Testis (tissue), 3 donors: Measurements from ENCODE around the gene SPOCD1. TPM values are rescaled to one million over a fixed set of nuclear protein-coding genes. Genes with fewer than 3 reads are reported as not detected.

Experiments
- DNase-seq: peaks from one replicate; pipeline ENCODE4 v3.0.0-alpha.2; 2019
- H3K27ac ChIP-seq, 2 donors: fragments of 200-600 bp; sonication (generic); one replicate each; pipeline ENCODE4 v1.5.1; 2019
- H3K27me3 ChIP-seq: fragments of 200-600 bp; sonication (generic); one replicate; pipeline ENCODE4 v1.5.1; 2019
- H3K36me3 ChIP-seq: fragments of 200-600 bp; sonication (generic); one replicate; pipeline ENCODE4 v1.5.1; 2017; ENCODE audit warnings: low read depth; ENCODE audit errors: missing control alignments
- H3K4me1 ChIP-seq: fragments of 200-600 bp; sonication (generic); one replicate; pipeline ENCODE4 v1.5.1; 2019
- H3K4me3 ChIP-seq, 2 donors: fragments of 200-600 bp; sonication (generic); one replicate each; pipeline ENCODE4 v1.5.1; 2017 to 2019
- H3K9me3 ChIP-seq: fragments of 200-600 bp; sonication (generic); one replicate; pipeline ENCODE4 v1.5.1; 2017
- POLR2A ChIP-seq: fragments of 450-650 bp; IDR thresholded peaks from one replicate; pipeline ENCODE4 v1.6.1; 2017; ENCODE audit warnings: antibody characterized with exemption, mild to moderate bottlenecking, moderate library complexity
- WGBS, 2 donors: methylation state at CpG; one replicate each; pipeline ENCODE4 v1.1.5; 2018; 5-methylcytosine and 5-hydroxymethylcytosine counted together
- intact Hi-C: fragments of 100-400 bp; cut with DNase I; formaldehyde crosslinking; loops from one replicate; pipeline ENCODE4 v1.15.1; 2023; ENCODE audit warnings: low total_unique reads
- polyA plus RNA-seq: library from polyadenylated mRNA; stranded (reverse); fragments of 350-450 nt; fragmentation: Illumina TruSeq; extraction: RNeasy Lipid Tissue Mini Kit (QIAGEN cat#74804); gene quantifications from one replicate; pipeline ENCODE4 v1.2.3, GENCODE V29; 2014; ENCODE audit warnings: low read depth, low replicate concordance; ENCODE audit not compliant: insufficient read depth
- total RNA-seq, 2 donors: library from RNA; depleted of rRNA; stranded (reverse); fragments of >200 nt; gene quantifications; one replicate each; pipeline ENCODE4 v1.2.3, GENCODE V29; 2016
- TF ChIP-seq, protein P1 (sequence below), 3 experiments: fragments of 450-650 bp in 2 of 3; fragments of 200-600 bp in 1 of 3; sonication (generic) in 1 of 3; IDR thresholded peaks; one replicate each; pipeline ENCODE4 v1.5.1; 2016 to 2019; ENCODE audit warnings: antibody characterized with exemption in 3 of 3, mild to moderate bottlenecking in 2 of 3, moderate library complexity in 1 of 3

Gene SPOCD1
- total and polyA plus RNA-seq, 3 donors from 2014 or later: 22.0 to 36.0 (median 32.0) TPM

DNA sequence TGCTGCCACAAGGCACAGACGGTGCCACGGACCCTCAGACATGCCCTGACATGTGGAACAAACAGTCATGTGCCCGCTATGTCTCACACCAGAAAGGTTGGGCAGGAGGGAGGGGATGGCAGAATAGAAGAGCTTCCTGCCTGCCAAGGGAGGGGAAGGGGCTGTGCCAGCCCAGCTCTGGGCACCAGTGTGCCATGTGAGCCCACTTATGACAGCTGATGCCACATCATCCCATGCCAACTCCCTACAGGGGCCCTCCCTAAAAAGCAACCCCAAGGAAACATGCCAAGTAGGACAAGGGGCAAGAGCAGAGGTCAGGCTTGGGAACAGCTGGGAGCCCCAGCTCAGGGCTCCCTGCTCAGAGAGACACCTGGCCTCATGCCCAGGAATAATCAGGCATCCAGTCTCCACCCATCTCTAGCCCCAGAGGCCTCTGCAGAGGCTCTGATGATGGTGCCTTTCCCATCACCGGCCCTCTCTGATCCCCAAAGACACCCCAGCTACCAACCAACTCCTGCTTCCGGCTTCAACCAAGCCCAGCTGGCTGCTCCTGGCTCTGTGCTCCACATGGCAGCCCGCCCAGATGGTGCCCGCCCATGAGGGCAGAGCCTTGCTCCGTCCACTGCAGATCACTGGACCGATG lies 62.0 kb downstream of the SPOCD1 start:
- intact Hi-C loops: no loop called here
- H3K27me3 ChIP-seq: no peaks in the 10 kb centered on the region
- H3K27ac ChIP-seq: no peak overlapping the region
- H3K36me3 ChIP-seq: no peaks in the 10 kb centered on the region
- no peaks in the 10 kb centered on the region for H3K9me3 ChIP-seq
- WGBS, 2 donors: 45 to 81% methylated on average over 9 of the region's 9 CpGs
- no peak for TF ChIP-seq POLR2A
- TF ChIP-seq, protein P1, sequence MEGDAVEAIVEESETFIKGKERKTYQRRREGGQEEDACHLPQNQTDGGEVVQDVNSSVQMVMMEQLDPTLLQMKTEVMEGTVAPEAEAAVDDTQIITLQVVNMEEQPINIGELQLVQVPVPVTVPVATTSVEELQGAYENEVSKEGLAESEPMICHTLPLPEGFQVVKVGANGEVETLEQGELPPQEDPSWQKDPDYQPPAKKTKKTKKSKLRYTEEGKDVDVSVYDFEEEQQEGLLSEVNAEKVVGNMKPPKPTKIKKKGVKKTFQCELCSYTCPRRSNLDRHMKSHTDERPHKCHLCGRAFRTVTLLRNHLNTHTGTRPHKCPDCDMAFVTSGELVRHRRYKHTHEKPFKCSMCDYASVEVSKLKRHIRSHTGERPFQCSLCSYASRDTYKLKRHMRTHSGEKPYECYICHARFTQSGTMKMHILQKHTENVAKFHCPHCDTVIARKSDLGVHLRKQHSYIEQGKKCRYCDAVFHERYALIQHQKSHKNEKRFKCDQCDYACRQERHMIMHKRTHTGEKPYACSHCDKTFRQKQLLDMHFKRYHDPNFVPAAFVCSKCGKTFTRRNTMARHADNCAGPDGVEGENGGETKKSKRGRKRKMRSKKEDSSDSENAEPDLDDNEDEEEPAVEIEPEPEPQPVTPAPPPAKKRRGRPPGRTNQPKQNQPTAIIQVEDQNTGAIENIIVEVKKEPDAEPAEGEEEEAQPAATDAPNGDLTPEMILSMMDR (IDR thresholded peaks at IDR 0.05): no peak
- DNase-seq: peak; percentile 78
- H3K4me3 ChIP-seq: no peak overlapping the region
- peaks cover 46% of the 10 kb centered on the region for H3K4me1 ChIP-seq

DNA sequence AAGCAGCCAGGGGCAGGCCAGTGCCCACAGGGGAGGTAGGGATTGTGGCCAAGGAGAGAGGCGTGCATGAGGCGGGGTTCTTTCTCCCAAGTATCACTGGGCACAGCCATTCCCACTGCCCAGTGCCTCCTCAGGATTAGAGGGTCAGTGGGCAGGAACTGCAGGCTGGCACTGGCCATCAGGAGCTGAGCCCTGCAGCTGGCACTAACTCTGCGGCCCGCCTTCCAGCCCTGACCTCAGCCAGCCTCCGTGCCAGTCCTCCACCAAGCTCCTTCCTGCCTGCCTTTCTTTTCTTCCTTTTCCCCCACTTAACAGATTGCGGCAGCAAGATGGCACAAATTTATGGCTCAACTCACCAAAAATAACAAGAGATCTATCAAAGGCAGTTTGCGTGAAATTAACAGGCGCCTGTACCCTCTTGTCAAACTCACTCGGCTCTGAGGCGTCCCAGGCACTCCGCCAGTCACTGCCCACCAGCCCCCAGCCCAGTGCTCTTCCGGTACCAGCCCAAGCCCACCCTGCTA lies 62.8 kb downstream of the SPOCD1 start:
- DNase-seq: peak; percentile 46
- peaks cover 49% of the 10 kb centered on the region for H3K4me1 ChIP-seq
- no peaks in the 10 kb centered on the region for H3K36me3 ChIP-seq
- TF ChIP-seq, protein P1 (IDR thresholded peaks at IDR 0.05): no peak
- TF ChIP-seq POLR2A: no peak
- WGBS, 2 donors: 70 to 72% methylated on average over 12 of the region's 12 CpGs
- intact Hi-C loops: no loop called here
- H3K27ac ChIP-seq: no peak overlapping the region
- no peaks in the 10 kb centered on the region for H3K9me3 ChIP-seq
- no peaks in the 10 kb centered on the region for H3K27me3 ChIP-seq
- H3K4me3 ChIP-seq: no peak overlapping the region

DNA sequence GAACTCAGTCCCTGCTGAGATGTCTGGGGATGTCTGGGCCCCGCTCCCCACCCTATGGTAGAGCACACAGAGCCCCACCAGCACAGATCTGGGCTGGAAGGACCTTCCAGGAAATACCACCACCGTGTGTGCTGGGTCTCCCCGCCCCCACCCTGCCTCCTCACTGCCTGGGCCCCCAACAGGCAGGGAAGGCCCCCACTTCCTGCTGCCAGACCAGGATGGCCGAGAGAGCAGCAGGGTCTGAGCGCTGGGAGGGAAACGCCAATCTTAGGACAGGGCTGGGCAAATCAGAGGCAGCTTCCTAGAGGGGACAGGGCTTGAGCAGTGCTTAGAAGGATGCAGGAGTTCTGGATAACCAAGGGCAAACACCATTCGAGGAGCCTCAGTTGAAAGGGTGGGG lies 63.6 kb downstream of the SPOCD1 start:
- WGBS, 2 donors: 52 to 57% methylated on average over 4 to 7 of the region's 7 CpGs
- H3K27ac ChIP-seq: peak overlapping the region in 1 of 2 donors; percentile 29
- DNase-seq: no peak
- no peaks in the 10 kb centered on the region for H3K36me3 ChIP-seq
- TF ChIP-seq, protein P1 (IDR thresholded peaks at IDR 0.05): no peak
- no peak overlapping the region for H3K4me3 ChIP-seq
- H3K4me1 ChIP-seq: peaks cover 49% of the 10 kb centered on the region
- intact Hi-C loops: no loop called here
- H3K27me3 ChIP-seq: no peaks in the 10 kb centered on the region
- no peaks in the 10 kb centered on the region for H3K9me3 ChIP-seq

DNA sequence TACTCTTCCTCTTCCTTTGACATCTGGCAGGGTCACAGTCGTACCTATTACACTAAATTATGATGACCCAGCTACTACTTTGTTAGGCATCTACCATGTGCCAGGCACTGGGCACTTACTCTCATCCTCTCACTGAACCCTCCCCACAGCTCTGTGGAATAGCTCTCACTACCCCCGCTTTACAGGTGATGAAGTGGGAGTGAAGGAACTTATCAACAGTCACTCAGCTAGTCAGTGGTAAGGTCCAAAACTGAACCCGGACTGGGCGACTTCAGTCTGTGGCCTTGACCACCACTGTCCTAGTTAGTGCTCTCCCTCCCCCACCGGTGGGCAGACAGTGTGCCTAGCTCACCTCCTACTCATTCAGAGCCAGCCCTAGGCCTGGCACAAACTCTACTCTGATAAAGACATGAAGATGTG lies 64.0 kb downstream of the SPOCD1 start:
- H3K27ac ChIP-seq: peak overlapping the region in 1 of 2 donors; percentile 29
- WGBS, 2 donors: 55 to 89% methylated on average over 3 to 5 of the region's 5 CpGs
- no peaks in the 10 kb centered on the region for H3K27me3 ChIP-seq
- peak; percentile 76 for DNase-seq
- intact Hi-C loops: no loop called here
- H3K36me3 ChIP-seq: no peaks in the 10 kb centered on the region
- H3K4me1 ChIP-seq: peaks cover 49% of the 10 kb centered on the region
- H3K4me3 ChIP-seq: no peak overlapping the region
- H3K9me3 ChIP-seq: no peaks in the 10 kb centered on the region
- TF ChIP-seq POLR2A: no peak
- TF ChIP-seq, protein P1 (IDR thresholded peaks at IDR 0.05): no peak
